ENCODE results near the gene VPS4B.
"Not testable (repeated sequence)": the region's sequence is repeated elsewhere in the genome, so short reads cannot be mapped to it uniquely, and the experiment has no call there.

The VPS4B gene
- total RNA-seq, result 72.0 to 163 (median 100) reads per million in 18 experiments

DNA sequence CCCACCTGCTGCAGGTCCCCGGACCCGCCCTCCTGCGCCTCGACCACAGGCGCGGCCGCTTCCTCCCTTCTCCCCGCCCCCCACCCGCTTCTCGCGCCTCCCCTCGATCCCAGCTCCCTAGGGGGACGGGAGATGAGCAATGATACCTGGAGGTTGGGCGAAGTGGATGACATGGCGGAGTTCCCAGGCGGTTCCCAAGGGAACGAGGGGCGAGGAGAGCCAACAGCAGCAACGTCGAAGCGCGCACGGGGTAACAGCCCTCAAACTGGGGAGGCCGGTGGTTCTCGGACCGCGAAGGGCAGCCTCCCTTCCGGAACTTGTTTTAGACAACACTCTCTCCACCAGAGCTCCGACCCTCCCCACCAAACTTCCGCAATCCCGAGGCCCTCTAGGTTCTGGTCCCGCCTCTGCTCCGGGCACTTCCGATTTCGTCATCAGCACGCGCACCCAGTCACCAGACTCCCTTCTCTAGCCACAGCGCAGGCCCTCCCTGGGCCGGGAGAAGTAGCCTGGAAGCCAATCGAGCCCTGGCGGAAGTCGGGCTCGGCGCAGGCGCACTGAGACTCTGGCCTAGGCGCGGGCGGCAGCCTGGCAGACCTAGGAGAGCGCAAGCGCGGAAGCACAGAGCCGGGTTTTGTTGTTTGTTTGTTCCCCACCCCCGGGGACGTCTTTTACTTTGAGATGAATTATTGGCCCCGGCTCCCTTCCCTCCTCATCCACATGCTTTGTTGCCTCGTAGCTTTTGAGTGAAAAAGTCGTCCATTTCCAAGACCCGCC lies at the start of gene VPS4B:
VPS4B (minus strand) TSS at position 390 of the 777 bp plus-strand sequence; CDS start at position 173, 217 bp downstream.
- peak; percentile 100 for DNase-seq

DNA sequence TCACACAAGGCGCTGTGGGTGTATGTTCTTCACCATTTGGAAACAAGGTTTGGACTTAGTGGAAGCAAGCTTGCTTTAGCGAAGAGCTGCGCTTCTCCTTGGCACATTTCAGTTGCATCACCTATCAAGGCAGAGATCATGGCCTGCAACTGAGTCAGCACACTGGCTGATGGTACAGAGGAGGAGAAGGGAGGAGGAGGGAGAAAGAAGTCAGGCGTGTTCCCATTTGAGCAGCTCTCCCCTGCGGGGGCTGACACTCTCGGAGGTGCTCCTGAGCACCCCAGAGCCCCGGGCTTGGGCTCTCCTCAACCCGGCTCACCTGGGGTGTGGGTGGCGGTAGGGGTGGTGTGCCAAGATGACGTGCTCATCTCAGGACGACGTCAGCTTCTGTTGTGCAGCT lies 48.5 kb upstream of the VPS4B start:
- DNase-seq, result peak in 1 of 2 donors; percentile 5

DNA sequence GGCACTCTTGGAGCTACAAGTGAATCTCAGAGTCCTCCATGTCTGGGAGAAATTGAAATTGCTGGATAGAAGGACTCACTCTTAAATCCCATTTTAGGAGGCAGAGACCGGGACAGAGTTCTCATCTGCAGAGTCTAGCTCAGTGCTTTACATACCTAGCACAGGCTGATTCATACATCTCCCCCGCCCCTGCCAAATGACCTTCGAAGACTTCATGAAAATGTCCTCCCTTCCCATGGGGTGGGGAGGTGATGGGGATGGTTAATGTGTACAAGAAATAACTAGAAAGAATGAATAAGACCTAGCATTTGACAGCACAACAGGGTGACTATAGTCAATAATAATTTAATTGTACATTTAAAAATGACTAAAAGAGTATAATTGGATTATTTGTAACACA lies 46.3 kb upstream of the VPS4B start:
- no peak for DNase-seq

DNA sequence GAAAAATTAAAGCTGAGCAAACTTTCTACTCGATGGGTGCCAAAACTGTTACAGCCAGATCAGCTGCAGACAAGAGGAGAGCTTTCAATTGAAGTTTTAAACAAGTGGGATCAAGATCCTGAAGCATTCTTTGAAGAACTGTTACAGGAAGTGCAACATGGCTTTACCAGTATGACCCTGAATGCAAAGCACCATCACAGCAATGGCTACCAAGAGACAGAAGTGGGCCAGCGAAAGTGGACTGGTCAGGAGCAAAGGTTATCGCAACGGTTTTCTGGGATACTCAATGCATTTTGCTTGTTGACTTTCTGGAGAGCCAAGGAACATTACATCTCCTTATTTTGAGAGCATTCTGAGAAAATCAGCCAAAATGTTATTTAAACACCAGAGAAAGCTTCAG lies 45.4 kb upstream of the VPS4B start:
- DNase-seq, result no peak

DNA sequence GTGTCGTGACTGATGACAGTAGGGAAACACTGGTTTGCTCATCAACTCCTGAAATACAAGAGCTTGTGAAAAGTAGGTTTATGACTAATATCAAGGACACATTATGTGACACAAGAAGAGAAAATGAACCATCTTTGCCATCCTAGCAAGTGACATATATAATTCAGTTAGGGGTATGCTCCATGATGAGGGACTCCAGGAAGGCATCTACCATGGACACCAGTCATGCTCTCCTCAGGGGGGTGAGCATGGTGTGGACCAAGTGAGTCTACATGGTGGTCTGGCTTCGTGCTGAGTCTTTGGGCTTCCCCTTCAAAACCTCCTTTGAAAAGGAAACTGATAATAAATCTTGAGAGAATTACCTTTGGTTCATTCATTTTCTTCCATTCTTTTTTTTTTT lies 42.8 kb upstream of the VPS4B start:
- no peak for DNase-seq

DNA sequence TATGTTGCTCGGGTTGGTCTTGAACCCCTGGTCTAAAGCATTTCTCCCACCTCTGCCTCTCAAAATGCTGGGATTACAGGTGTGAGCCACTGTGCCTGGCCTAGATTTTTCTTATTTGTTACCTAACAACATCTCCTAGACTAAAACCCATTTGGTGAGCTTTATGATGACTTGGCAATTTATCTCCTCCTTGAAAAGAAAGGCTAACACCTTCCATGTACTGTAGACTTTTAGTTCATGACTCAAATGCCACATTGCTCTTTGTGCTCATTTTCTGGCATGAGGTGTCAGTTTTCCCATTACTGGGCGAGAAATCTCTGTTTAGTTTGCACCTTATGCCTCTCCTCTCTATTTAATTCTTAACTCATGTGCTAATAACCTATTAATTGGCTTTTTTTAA lies 42.2 kb upstream of the VPS4B start:
- DNase-seq, result no peak

DNA sequence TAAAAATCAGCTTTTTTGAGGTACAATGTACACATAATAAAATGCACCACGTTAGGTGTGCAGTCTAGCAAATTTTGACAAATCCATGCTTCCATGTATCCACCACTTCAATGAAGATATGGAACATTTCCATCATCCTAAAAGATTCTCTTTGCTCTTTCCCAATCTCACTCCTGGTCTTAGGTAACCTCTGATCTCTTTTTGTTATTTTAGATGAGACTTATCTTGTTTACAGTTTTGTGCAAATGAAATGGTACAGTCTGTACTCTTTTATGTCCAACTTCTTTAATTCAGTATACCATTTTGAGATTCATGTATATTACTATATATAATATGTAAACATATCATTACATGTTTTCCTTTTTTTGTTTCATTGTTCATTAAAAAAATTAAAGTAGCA lies 38.1 kb upstream of the VPS4B start:
- DNase-seq, result no peak

DNA sequence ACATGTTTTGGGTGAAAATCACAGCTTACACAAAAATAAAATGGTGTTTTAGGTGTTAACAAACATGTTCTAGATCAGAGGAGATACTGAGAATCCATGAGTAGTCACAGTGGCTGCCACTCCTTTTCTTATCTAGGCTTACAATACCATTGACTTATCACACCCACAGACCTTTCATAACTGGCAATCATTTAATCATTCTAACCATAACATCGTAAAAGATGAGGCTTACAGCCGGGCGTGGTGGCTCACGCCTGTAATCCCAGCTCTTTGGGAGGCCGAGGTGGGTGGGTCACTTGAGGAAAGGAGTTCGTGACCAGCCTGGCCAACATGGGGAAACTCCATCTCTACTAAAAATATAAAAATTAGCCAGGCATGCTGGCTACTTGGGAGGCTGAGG lies 35.7 kb upstream of the VPS4B start:
- no peak for DNase-seq

DNA sequence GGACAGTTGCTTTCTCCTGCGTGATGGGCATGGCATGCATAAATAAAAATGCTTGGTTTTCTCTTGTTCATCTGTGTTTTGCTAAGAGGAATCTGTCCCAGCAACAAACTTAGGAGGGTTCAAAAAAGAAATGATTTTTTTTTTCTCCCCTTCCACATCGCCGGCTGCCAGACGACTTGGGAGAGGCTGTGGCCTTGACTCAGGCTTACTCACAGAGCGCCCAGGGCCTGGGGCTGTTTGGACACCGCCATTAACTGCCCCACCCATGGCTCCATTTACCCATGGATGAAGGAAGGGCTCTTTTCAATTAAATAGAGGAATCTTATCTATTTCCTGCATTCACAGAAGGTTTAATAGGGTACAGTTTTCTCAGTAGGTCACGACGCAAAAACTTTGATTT lies 32.2 kb upstream of the VPS4B start:
- DNase-seq, result no peak

DNA sequence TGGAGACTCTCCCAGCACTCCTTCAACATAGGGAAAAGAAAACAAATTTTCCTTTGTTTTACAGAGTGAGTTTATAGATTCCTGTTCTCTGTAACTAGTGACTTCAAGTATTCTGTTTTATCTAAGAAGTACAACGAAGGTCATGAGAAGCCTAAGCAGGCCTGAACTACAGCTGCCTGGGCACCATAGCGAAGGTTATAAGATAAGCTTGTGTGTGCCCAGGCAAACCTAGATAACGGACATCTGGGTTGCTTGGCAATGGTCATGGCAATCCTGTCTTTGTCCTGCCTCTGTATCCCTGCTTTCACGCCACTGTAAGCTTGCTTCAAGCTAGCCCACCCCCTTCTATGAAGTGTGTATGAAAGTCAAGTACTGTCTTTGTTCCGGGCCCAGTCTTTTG lies 30.5 kb upstream of the VPS4B start:
- DNase-seq, result not testable (repeated sequence)

DNA sequence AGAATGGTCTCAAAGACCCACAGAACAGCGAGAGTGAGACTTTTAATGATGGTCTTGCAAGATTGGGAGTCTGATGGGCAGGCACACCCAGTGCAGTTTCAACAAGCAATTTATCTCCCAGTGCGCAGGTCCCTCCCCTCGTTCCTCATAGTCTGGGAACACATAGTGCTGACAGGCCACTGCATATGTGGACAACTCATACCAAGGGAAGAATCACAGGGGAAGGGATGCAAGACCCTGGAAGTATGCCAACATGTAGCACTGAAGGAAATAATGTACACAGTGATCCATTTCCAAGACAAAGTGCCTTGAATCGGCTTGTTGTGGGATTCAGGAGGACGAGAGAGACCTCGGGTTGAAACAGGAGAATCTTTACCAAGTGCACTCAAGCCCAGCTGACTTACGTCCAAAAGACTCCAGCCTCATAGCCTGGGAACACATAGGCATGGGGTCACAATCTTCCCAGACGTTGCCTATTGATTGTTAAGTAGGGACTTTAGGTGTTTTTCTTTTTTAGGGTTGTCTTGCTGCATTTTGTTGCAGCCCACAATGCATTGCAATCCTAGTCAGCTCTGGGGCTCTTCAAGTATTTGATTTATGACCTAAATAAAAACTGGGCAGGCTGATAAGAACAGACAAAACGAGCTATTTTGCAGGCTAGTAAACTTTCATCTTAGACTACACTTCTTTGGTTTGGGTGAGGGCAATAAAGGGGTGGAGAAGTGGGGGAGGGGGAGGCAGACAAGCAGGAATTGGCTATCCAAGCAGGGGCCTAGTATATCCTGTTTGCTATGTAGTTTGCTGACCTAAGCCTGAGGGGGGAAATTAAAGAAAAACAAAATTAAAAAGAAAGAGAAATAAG lies 29.8 kb upstream of the VPS4B start:
- DNase-seq, result no peak

DNA sequence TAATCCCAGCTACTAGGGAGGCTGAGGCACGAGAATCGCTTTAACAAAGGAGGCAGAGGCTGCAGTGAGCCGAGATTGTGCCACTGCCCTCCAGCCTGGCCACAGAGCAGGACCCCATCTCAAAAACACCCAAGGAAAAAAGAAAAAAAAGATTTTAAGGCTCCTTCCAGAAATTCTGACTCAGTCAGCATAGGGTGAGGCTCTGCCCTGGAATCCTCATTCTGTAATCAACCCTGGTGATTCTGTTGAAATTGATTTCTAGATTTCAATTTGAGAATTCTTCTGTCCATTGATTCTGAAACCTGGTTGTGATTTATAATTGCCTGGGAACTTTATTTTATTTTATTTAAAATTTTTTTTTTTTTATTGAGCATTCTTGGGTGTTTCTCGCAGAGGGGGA lies 27.1 kb upstream of the VPS4B start:
- DNase-seq, result no peak

DNA sequence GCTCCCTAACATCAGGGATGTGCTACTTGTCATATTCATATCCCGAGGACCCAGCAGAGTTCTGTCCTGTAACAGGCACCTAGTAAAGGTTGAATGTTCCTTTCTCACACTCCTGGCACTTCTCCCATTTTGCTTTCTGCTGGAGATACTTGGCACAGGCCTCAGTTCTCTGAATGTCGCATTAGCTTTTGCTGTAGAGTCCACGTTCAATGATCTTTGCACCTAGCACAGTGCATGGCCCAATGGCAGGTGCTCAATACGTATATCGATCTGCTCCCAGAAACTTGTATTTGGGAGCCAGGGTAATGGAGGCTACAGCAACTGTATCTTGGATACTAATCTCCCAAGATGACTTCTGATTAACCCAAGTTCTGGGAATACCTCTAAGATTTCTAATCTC lies 24.8 kb upstream of the VPS4B start:
- no peak for DNase-seq

DNA sequence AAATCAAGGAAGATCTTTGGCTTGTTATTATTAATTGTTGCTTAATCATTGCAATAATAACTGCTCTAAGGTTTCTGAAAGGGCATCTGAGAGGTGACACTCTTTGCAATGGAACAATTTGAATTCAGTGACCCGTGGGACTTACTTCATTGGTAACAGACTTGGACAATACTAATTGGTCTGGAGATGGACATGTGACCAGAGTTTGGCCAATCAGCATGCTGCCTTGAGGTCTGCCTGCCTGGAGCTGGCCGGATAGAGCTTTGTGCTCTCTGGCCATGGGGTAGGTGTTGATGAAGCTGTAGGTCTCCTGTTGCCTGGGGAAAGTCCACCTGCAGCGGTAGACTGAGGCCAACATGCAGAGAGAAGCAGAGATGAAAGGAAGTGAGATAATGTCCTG lies 24.0 kb upstream of the VPS4B start:
- no peak for DNase-seq

DNA sequence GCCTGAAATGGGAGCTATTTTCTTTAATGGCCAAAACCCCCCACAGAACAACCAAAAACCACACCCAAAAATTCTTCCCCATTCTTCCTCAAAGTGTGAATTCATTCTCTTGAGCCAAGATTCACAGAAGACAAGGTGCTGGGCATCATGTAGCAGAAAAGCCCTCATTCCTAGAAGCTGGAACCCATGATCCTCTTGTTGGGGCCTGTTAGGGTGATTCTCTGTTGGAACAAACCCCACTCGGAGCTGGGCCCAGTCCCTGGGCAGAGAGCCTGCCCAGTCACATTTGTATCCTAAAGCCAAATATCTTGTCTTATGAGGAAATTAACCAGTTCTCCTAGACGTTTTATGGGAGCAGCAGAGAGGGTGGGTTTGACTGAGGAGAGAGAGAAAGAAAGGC lies 22.8 kb upstream of the VPS4B start:
- no peak for DNase-seq

DNA sequence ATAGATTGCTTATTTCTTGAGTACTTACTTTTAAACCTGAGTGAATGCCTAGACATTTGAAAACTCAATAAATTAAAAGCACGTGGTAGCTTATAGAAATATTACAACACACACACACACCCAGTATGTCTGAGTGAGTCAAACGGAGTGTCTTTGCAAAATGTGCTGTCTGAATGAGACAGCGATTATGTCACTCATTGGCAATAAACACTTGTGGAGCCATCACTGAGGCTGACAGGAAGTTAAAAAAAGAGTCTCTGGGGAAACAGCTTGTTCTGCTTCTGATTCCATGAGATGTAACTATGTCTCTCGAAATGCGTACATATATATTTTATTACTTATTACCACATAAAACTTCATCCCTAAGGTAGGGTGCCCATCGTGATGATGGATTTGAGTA lies 22.3 kb upstream of the VPS4B start:
- DNase-seq, result peak; percentile 94 to 97

DNA sequence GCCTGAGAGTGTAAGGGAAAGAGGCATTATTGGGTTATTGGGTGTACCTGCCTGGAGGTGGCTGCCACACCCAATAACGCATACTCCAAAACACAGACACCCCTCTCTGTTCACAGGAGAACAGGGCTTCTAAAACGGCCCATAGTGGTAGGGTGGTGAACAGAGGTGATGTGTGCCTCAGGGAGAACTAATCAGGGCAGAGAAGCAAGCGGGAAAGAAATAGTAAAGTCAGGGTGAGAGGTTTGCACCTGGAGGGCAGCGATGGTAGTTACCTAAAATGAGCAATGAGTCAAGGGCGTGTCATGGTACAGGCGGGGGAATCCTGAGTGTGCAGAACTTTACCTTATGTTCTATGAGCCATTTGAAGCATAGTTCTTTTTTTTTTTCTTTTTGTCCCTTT lies 21.6 kb upstream of the VPS4B start:
- DNase-seq, result no peak

DNA sequence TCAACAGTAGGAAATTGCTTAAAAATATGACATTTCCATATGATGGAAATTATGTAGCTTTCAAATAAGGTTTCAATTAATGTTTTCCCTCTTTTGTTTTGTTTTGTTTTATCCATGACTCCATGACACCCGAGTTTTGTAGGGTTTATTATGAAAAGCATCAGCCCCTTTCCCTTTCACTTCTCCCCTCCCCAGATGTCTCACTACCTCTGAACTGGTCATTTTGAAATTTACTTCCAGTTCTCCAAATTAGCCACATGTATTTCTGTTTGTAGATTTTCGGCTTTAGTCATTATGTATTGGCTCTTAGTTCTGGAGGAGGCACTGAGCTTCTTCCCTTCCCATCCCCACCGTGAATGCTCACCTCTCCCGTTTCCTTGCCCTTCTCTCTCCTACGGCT lies 18.6 kb upstream of the VPS4B start:
- DNase-seq, result peak; percentile 50 to 69

DNA sequence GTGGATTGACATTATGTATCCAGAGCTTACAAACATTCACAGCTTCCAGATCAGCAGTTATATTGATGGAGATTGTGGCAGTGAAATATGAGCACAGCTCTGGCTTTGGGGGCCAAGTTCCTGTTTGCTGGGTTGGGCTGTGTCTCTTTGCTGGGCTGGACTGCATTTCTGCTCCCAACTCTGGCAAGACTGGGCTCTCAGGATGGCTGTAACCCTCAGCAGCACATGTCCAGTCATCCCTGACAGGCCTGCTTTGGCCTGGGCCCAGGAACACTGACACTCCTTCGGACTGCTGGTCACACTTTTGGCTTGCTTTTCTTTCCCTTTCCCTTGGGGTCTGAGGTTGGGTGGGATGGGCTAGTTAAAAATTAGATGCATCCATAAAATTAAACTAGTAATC lies 17.9 kb upstream of the VPS4B start:
- no peak for DNase-seq

DNA sequence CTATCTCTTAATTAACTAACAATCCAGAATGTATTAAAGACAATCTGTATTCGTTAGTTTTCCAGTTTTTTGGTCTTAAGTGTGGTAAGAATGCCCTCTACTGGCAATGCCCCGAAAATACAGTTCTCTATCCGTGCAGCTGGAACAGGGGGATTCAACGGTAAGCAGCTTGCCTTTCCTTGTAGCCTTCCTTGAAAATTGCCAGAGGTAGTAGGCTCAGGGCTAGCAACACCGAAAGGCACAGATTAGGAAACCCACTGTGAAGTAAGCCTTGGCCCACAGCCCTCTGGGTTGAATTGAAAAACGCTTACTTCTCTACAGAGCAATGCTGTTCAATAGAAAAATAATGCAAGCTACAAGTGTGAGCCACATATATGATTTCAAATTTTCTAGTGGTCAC lies 17.1 kb upstream of the VPS4B start:
- peak; percentile 59 to 66 for DNase-seq

DNA sequence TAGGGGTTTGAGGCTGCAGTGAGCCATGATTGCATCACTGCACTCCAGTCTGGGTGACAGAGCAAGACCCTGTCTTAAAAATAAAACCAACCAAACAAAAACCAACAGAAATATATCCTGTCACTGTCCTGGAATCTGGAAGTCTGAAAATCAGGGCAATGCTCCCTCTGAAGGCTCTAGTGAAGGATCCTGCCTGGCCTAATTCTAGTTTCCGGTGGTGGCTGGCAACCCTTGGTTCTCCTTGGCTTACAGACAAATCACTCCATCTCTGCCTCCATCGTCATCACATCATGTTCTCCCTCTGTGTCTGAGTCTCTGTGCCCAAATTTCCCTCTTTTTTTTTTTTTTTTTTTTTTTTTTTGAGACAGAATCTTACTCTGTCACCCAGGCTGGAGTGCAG lies 15.9 kb upstream of the VPS4B start:
- DNase-seq, result no peak

DNA sequence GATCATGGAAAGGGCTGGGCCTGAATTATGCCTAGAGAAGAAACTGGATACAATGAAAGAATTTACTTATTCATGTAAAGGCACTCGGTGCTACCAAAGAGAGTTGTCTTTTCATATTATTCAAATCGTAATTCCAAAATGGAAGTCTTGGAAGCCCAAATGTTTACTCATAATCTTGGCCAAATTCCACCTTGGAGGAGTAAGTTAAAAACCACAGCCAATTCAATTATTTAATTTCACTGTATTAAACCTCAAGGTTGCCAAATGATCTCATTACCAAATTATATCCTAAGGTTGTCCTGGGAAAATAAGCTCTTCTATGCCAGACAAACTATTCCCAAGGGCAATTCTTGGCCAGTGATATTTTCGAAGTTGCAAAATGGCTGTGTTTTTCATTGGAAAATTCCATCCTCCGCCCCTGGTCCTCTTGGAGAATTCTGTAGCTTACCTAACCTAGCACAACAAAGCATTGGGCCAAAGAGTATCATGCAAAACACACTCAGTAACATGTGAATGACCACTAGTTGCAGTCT lies 11.1 kb upstream of the VPS4B start:
- no peak for DNase-seq

DNA sequence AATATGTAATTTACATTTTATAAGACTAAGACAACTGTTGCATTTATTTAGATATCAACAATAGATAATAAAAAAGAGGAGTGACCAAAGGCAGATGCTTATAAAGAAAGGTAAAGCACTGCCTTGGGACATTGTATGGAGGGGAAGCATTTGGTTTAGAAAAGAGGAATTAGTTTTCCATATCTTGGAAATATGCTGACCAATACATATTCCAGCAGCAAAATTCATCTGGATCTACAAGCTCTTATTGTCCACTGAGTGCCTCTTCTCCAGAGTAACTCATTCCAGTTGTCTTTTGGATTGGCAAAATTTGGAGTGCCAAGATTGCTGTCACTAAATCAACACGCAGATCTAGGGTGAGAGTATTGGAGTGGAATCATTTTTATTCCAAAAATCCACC lies 8.9 kb upstream of the VPS4B start:
- DNase-seq, result no peak

DNA sequence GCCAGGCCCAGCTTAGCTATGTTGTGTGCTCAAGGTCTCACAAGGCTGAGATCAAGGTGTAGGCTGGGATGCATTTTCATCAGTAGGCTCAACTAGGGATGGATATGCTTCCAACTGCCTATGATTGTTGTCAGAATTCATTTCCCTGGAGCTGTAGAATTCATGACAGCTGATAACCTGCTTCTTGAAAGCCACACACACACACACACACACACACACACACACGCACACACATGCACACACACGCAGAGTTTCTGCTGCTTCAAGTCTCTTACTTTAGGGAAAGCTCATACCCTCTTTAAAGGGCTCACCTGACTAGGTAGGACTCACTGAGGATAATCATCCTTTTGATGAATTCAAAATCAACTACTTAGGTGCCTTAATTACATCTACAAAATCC lies 8.2 kb upstream of the VPS4B start:
- no peak for DNase-seq

Measured in inflammatory macrophage (primary cell).